ENCODE data around the gene USP19. TPM values are rescaled to one million over a fixed set of nuclear protein-coding genes. Genes with fewer than 3 reads are reported as not detected.

Gene USP19
- total and polyA plus RNA-seq, 10 of the 15 experiments (the other 5 are each of a cell fraction or from before 2014, with no cell fraction given) = 0.24 to 64.2 (median 33.2) TPM

- TF ChIP-seq ZBTB4 (CRISPR knock-in tag; IDR thresholded peaks at IDR 0.05) (no peak), DPF2 (IDR thresholded peaks at IDR 0.05) (no peak), CREB1 (IDR thresholded peaks at IDR 0.05; ENCODE audit: low read depth) (no peak), NR2F1 (conservative IDR thresholded peaks at IDR 0.05) (no peak), NFYB (IDR thresholded peaks at IDR 0.05; ENCODE audit: insufficient read depth, low read depth, low read length) (no peak), NFIC (IDR thresholded peaks at IDR 0.05; ENCODE audit: low read depth, low read length) (no peak), ZNF592 (IDR thresholded peaks at IDR 0.05) (no peak), FOS (IDR thresholded peaks at IDR 0.05; ENCODE audit: borderline replicate concordance, extremely low read depth, insufficient read length) (no peak), GABPA (IDR thresholded peaks at IDR 0.05; ENCODE audit: low read depth) (no peak), CBX5 (IDR thresholded peaks at IDR 0.05; ENCODE audit: low read depth) (no peak), ZNF622 (IDR thresholded peaks at IDR 0.05) (no peak)
Observed at GRCh38 chr3:49110780-49111179, 9.8 kb downstream of the USP19 start (continued).
